Transverse colon (tissue), 4 donors: ENCODE results near the gene ZXDB. TPM values are rescaled to one million over a fixed set of nuclear protein-coding genes. Genes with fewer than 3 reads are reported as not detected.
"Not testable (repeated sequence)": the region's sequence is repeated elsewhere in the genome, so short reads cannot be mapped to it uniquely, and the experiment has no call there.

Experiments used
- DNase-seq: peaks from one replicate; pipeline ENCODE4 v3.0.0-alpha.2; 2019
- H3K27ac ChIP-seq, 4 donors: fragments of 200-600 bp; sonication (generic); 2 replicates each; pipeline ENCODE4 v1.5.1; 2016 to 2018; ENCODE audit warnings: inconsistent platforms in 4 of 4
- H3K27me3 ChIP-seq: fragments of 200-600 bp; sonication (generic); 2 replicates; pipeline ENCODE4 v1.5.1; 2017; ENCODE audit warnings: inconsistent platforms
- H3K36me3 ChIP-seq, 4 donors: fragments of 200-600 bp; sonication (generic); 2 replicates each; pipeline ENCODE4 v1.5.1; 2017 to 2019; ENCODE audit warnings: inconsistent platforms in 4 of 4
- H3K4me1 ChIP-seq, 4 donors: fragments of 200-600 bp; sonication (generic); 2 replicates each; pipeline ENCODE4 v1.5.1; 2017 to 2020; ENCODE audit warnings: inconsistent platforms in 4 of 4
- H3K4me3 ChIP-seq, 4 donors: fragments of 200-600 bp; sonication (generic); 1 replicate in 1 of 4; 2 replicates in 3 of 4; pipeline versions ENCODE4 v1.5.1 to v1.6.1; 2017 to 2019; ENCODE audit warnings: inconsistent platforms in 4 of 4
- H3K9me3 ChIP-seq, 2 donors: fragments of 200-600 bp; sonication (generic); 2 replicates each; pipeline ENCODE4 v1.5.1; 2017 to 2019; ENCODE audit warnings: inconsistent platforms in 2 of 2
- EP300 ChIP-seq: sonication (generic); formaldehyde crosslinking; IDR thresholded peaks from one replicate; pipeline ENCODE4 v1.6.1; 2017; ENCODE audit warnings: antibody characterized with exemption, low read depth
- POLR2A ChIP-seq: fragments of 450-650 bp; IDR thresholded peaks from one replicate; pipeline ENCODE4 v1.6.1; 2016; ENCODE audit warnings: antibody characterized with exemption, mild to moderate bottlenecking, moderate library complexity
- POLR2AphosphoS5 ChIP-seq, 3 donors: sonication (generic); formaldehyde crosslinking; IDR thresholded peaks; one replicate each; pipeline ENCODE4 v1.6.1; 2016; ENCODE audit warnings: antibody characterized with exemption in 3 of 3
- WGBS, 2 donors: methylation state at CpG; one replicate each; pipeline ENCODE4 v1.1.5; 2018; ENCODE audit warnings: low coverage in 1 of 2; 5-methylcytosine and 5-hydroxymethylcytosine counted together
- in situ Hi-C, 4 donors: fragments of 200-750 bp; cut with MboI; loops; one replicate each; pipeline versions ENCODE4 v1.15.0 to v1.15.1; 2017; ENCODE audit warnings: low sequenced_read_pairs in 3 of 4, low pct_ligation_motif_present in 1 of 4, low pct_unique_long_range_greater_than_20kb in 1 of 4
- intact Hi-C: fragments of 100-400 bp; cut with DNase I; formaldehyde crosslinking; loops from one replicate; pipeline ENCODE4 v1.15.1; 2023; ENCODE audit warnings: low total_unique reads
- total RNA-seq, 4 donors: library from RNA; depleted of rRNA; stranded (reverse); fragments of >200 nt; gene quantifications; one replicate each; pipeline ENCODE4 v1.1.0, GENCODE V29; 2016
- TF ChIP-seq, protein P1 (sequence below), 5 experiments: fragments of 200-600 bp in 3 of 5; fragments of 450-650 bp in 2 of 5; sonication (generic) in 3 of 5; IDR thresholded peaks; 1 replicate in 2 of 5; 2 replicates in 3 of 5; pipeline ENCODE4 v1.5.1; 2016 to 2017; ENCODE audit warnings: antibody characterized with exemption in 5 of 5, inconsistent platforms in 3 of 5, mild to moderate bottlenecking in 2 of 5, moderate library complexity in 1 of 5

ZXDB gene
- total RNA-seq, 4 donors from 2014 or later, result 4.6 to 12.2 (median 9.1) TPM

DNA sequence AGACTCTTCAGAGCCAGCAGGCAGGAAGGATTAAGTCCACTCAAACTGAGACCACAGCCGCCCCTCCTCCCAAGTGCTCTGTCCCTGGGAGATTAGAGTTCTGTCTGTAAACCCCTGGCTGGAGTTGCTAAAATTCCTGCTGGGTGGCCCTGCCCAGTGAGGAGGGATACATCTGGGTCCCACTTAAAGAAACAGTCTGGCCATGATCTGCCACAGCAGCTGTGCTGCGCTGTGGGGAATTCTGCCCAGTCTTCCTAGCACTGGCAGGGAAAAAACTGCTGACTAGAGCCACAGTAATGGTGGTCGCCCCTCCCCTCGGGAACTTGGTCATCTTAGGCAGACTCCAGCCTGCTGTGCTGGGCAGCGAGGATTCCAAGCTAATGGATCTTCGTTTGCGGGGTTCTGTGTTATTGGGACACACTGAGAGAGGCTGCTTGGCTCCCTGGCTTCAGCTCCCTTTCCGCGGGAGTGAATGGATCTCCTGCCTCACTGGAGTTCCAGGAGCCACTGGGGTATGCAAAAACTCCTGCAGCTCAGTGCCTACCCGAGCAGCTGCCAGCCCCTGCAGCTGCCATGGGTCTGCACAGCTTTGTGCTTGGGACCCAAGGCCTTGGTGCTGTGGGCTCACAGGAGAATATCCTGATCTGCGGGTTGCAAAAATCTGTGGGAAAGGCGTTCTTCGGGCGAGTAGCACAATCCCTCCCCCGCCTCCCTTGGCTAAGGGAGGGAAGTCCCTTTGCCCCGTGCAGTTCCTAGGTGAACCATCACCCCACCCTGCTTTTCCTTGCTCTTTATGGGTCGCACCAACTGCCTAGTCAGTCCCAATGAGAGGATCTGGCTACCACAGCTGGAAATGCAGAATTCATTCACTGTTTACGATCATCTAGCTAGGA is 15.7 kb downstream of the ZXDB start:
- no peaks in the 10 kb centered on the region for H3K36me3 ChIP-seq
- 82% methylated on average over 18 of the region's 18 CpGs; no CpG with 5 or more reads in 1 of the 2 donors for WGBS, 2 donors
- intact Hi-C loops, result no loop called here
- H3K4me3 ChIP-seq, result no peak overlapping the region
- in situ Hi-C loops, result no loop called here
- H3K27me3 ChIP-seq, result no peaks in the 10 kb centered on the region
- TF ChIP-seq, protein P1, sequence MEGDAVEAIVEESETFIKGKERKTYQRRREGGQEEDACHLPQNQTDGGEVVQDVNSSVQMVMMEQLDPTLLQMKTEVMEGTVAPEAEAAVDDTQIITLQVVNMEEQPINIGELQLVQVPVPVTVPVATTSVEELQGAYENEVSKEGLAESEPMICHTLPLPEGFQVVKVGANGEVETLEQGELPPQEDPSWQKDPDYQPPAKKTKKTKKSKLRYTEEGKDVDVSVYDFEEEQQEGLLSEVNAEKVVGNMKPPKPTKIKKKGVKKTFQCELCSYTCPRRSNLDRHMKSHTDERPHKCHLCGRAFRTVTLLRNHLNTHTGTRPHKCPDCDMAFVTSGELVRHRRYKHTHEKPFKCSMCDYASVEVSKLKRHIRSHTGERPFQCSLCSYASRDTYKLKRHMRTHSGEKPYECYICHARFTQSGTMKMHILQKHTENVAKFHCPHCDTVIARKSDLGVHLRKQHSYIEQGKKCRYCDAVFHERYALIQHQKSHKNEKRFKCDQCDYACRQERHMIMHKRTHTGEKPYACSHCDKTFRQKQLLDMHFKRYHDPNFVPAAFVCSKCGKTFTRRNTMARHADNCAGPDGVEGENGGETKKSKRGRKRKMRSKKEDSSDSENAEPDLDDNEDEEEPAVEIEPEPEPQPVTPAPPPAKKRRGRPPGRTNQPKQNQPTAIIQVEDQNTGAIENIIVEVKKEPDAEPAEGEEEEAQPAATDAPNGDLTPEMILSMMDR (IDR thresholded peaks at IDR 0.05), result no peak
- TF ChIP-seq POLR2A (no peak), EP300 (no peak), POLR2AphosphoS5 (IDR thresholded peaks at IDR 0.05) (no peak)
- H3K27ac ChIP-seq, result no peak overlapping the region
- no peaks in the 10 kb centered on the region for H3K9me3 ChIP-seq
- H3K4me1 ChIP-seq, result no peaks in the 10 kb centered on the region
- DNase-seq, result no peak

DNA sequence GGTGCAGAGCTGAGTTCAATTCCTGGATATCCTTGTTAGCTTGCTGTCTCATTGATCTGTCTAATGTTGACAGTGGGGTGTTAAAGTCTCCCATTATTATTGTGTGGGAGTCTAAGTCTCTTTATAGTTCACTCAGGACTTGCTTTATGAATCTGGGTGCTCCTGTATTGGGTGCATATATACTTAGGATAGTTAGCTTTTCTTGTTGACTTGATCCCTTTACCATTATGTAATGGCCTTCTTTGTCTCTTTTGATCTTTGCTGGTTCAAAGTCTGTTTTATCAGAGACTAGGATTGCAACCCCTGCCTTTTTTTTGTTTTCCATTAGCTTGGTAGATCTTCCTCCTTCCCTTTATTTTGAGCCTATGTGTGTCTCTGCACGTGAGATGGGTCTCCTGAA is 21.5 kb downstream of the ZXDB start:
- H3K27ac ChIP-seq, intact Hi-C loops, H3K4me3 ChIP-seq, DNase-seq, in situ Hi-C loops, H3K27me3 ChIP-seq, H3K36me3 ChIP-seq, H3K9me3 ChIP-seq, H3K4me1 ChIP-seq: not testable (repeated sequence)
- 52% methylated on average over 1 of the region's 1 CpG; no CpG with 5 or more reads in 1 of the 2 donors for WGBS, 2 donors

DNA sequence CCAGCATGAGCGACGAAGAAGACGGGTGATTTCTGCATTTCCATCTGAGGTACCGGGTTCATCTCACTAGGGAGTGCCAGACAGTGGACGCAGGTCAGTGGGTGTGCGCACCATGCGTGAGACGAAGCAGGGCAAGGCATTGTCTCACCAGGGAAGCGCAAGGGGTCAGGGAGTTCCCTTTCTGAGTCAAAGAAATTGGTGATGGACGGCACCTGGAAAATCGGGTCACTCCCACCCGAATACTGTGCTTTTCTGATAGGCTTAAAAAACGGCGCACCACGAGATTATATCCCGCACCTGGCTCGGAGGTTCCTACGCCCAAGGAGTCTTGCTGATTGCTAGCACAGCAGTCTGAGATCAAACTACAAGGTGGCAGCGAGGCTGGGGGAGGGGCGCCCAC is 37.6 kb downstream of the ZXDB start:
- intact Hi-C loops, result loop anchor here (10.0 kb wide), 1 partner anchor 55 kb away; the partner anchor contains the start of gene NLRP2B
- H3K27me3 ChIP-seq, H3K27ac ChIP-seq, H3K4me3 ChIP-seq, H3K9me3 ChIP-seq, H3K4me1 ChIP-seq, H3K36me3 ChIP-seq, in situ Hi-C loops, DNase-seq: not testable (repeated sequence)
- WGBS, 2 donors, result 96% methylated on average over 20 of the region's 20 CpGs; no CpG with 5 or more reads in 1 of the 2 donors

DNA sequence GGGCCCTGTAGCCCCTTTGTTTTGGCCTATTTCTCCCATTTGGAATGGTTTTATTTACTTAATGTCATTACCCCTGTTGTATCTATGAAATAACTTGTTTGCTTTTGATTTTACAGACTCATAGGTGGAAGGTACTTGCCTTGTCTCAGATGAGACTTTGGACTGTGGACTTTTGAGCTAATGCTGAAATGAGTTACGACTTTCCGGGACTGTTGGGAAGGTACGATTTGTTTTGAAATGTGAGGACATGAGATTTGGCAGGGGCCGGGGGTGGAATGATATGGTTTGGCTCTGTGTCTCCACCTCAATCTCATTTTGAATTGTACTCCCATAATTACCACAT is 48.8 kb downstream of the ZXDB start:
- in situ Hi-C loops, result no loop called here
- H3K36me3 ChIP-seq, result no peaks in the 10 kb centered on the region
- no peak overlapping the region for H3K27ac ChIP-seq
- TF ChIP-seq EP300, result no peak
- no peak for TF ChIP-seq POLR2AphosphoS5 (IDR thresholded peaks at IDR 0.05)
- TF ChIP-seq, protein P1 (IDR thresholded peaks at IDR 0.05), result no peak
- TF ChIP-seq POLR2A, result no peak
- intact Hi-C loops, result no loop called here
- no peak overlapping the region for H3K4me3 ChIP-seq
- 84 to 100% methylated on average over 2 to 4 of the region's 4 CpGs for WGBS, 2 donors
- no peak for DNase-seq
- no peaks in the 10 kb centered on the region for H3K27me3 ChIP-seq
- H3K9me3 ChIP-seq, result no peaks in the 10 kb centered on the region
- no peaks in the 10 kb centered on the region for H3K4me1 ChIP-seq

DNA sequence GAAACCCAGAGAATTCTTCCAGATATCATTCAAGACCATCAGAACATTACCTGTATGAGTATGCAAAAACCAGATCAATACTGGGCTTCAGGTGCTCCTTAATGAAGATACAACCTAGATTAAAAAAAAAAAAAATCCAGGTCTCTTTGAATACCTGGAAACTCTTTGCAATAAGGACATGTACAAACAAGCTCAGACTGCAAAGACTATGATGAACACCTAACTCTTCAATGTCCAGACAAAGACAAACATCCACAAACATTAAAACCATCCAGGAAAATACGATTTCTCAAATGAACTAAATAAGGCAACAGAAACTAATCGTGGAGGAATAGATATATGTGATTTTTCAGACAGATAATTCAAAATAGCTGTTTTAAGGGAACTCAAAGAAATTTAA is 49.5 kb downstream of the ZXDB start:
- 36 to 53% methylated on average over 2 of the region's 2 CpGs for WGBS, 2 donors
- TF ChIP-seq, protein P1 (IDR thresholded peaks at IDR 0.05), result no peak
- TF ChIP-seq EP300, result no peak
- TF ChIP-seq POLR2AphosphoS5 (IDR thresholded peaks at IDR 0.05), result no peak
- no peak for TF ChIP-seq POLR2A
- intact Hi-C loops, result no loop called here

More for the DNA sequence above, 49.5 kb downstream of the ZXDB start:
- no peak overlapping the region for H3K27ac ChIP-seq
- in situ Hi-C loops, result no loop called here
- H3K4me3 ChIP-seq, result no peak overlapping the region
- H3K4me1 ChIP-seq, result no peaks in the 10 kb centered on the region
- H3K36me3 ChIP-seq, result no peaks in the 10 kb centered on the region
- H3K9me3 ChIP-seq, result no peaks in the 10 kb centered on the region
- H3K27me3 ChIP-seq, result no peaks in the 10 kb centered on the region
- no peak for DNase-seq
